ENCODE measurements around the gene FANCG.
A peak's percentile ranks its signal among the peaks of the same experiment; 100 is the strongest.

Gene FANCG

DNA sequence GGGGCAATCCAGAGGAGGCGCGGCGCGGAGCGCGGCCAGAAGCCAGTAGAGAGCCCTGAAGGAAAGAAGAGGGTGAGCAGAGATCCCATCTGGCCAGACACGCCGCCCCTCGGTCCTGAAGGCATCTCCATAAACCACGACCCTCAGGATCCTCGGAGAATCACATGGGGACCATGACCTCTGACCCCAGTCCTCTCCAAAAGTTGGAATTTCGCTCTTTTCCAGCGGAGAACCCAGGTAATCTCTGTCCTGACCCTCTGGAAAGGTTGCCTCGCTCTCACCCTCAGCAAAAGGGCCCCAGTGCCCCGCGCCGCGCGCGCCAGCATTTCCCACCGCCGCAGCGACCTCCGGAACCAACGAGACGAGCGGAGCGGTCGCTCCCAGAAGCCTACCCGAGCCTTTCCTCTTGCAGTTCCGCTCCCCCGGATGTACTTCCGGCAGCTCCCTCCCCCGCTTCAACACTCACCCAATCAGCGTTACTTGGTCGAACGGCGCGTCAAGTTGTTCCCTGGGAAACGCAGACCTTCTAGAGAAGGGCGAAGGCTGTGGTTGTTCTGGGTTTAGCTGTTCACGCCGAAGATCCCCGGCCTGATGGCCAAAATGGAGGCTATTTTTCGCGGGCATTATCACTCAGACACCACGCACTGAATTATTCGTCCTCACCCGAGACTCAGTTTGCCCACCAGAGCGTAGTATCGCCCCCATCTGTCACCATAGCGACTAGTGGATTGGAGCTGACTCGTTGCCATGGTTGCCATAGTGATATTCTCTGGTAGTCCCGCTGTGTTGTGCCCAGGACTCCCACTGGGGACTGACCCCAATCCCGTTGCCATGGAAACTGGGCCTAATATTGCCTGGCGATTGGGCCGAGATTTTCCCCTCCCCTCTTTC is 23.3 kb upstream of the FANCG start, which contains the start of gene STOML2:
Gene STOML2 (minus strand): TSS at position 363 of the 891 bp plus-strand sequence. CDS start 37 bp downstream, at position 326.
- peak; percentile 92 to 94 for DNase-seq

DNA sequence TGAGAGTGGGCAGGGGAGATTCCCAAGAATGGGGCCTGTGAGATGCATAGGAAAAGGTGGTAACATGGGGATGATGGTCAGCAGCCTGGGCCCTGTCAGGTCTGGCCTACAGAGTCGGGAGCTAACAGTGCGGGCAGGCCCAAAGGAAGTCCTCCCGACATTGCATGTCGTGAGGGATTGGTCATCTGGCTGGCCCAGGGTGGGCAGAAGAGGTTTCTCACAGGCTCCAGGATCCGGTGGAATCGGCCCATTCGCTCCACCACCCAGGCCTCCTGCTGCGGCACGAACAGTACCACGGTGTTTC is 22.7 kb upstream of the FANCG start:
- DNase-seq: no peak

DNA sequence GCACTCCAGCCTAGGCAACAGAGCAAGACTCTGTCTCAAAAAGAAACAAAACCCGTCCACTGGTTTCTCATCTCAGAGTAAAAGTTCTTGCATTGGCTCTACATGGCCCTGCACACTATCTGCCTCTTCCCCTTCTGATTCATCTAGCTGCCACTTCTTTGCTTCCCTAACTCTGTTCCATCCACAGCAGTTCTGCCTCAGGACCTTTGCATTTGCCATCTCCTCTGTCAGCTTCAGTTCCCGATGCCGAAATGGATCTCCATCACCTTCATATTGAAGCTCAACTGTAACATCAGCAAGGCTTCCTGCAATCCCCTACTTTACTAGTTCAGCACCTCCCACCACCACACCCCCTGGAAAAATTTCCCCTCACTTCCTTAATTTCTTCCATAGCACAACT is 17.8 kb upstream of the FANCG start:
- no peak for DNase-seq

DNA sequence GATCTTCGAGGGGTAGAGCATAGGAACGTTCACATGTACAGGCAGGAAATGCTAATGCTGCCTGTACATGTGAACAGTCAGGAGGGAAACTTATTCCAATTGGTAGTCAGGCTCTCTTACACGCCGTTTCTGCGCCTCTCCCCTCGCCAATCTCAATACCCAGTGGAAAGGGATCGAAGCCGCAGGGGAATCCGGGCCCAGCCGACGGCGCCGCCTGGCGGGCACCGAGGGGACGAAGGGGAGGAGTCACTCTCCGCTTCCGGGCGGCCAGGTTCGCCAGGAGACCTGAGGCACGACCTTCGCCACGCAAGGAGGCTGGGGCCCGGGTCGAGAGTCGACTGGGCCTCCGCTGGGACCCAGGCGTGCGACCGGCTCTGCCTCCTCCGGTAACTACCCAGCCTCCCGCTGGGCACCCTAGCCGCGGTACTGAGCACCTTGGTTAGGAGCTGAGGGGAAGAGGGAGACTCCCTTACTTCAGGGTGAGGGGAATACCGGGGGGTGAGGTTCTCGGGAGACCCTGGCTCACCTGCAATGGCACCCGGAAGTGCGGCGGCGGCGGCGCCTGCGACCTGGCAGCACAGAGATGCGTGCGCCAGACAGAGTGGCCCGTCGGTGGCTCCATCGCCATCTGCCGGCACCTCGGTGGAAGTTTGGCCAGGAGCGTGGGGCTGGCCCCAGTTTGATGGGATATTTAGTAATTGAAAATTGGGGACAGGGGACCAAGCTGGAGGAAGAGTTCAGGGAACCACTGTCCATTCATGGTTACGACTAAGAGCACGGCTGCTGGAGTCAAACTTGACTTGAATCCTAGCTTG is 16.5 kb upstream of the FANCG start, which contains the start of gene PIGO:
Gene PIGO (minus strand): TSS at position 557 of the 815 bp plus-strand sequence. CDS start 1,026 bp downstream, outside the sequence.
- peak; percentile 75 to 84 for DNase-seq

DNA sequence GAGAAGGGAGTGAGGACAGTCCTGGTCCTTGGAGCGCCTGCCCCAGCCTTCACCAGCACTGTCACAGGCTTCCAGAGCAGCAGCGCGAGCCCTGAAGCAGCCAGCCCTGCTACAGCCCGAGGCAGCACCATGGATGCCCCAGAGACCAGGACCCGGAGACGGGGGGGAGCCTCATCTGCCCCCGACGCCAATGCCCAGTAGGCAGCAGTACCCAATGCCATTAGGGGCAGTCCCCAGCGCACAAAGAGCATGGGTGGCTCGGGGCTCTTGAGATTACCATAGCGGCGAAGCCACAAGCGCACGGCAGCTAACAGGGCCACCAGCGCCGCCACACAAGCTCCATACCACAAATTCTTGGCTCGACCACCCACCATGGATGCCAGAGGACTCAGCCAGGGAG is 11.8 kb upstream of the FANCG start:
- DNase-seq: no peak

DNA sequence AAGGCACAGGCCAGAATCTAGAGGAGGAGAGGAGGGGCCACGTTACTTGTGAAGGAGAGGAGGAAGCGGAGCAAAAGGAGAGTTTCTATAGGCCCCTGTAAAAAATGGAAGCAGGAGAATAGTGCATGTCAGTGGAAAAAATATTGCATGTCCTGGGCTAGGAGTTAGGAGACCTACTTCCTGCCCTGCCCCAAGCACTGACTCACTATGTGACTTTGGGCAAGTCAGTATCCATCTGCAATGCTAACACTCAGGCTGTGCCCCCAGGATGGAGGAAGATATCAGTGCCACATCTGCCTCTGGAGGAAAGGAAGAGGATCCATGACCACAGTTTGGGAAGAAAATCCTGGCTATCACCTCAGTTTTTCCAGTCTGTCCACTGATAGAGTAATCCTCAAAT is 9.7 kb upstream of the FANCG start:
- no peak for DNase-seq

DNA sequence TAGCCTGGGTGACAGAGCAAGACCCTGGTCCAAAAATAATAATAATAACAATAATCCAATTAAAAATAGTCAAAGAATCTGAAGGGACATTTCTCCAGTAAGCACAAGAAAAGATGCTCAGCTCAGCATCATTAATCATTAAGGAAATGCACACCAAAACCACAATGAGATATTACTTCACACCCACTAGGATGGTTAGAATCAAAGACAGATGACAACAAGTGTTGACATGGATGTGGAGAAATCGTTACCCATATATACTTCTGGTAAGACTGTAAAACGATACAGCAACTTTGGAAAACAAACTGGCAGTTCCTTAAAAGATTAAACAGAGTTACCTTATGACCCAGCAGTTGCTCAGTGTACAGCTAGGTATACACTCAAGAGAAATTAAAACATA is 5.3 kb upstream of the FANCG start:
- DNase-seq: no peak

DNA sequence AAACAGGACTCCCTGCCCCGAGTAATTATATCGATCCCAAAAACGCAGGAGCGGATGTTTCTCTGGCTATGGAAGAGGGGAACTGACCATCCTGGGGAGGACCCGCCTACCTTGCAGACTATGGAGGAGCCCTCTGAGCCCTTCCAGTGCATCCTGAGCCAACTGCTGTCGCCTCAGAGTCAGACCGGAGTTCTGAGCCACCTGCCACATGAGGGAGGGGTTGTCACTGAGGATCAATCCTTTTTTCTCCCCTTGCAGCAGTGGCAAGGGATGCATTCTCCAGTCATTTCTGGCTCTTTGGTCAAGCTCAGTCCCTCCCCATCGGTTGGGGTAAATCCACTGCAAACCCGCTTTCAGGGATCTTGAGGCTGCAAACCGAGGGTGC is 709 bp downstream of the FANCG start:
- no peak for DNase-seq

DNA sequence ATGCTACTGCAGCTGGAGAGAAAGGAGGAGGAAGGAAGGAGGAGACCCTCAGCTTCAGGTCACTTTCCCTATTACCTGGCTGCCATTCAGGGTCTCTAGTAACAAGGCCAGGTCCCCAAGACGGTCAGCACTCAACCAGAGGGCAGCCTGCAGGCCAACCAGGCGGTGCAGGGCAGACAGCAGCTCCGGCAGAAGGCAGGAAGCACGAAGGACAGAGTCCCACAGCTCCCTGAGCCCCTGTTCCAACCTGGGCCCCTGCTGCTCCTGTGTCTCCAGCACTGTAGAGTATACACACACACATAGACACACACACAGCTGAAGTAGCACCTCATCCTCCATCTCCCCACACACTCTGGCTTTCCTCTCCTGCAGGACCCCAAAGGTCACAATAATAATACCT is 1.7 kb downstream of the FANCG start:
- no peak for DNase-seq

DNA sequence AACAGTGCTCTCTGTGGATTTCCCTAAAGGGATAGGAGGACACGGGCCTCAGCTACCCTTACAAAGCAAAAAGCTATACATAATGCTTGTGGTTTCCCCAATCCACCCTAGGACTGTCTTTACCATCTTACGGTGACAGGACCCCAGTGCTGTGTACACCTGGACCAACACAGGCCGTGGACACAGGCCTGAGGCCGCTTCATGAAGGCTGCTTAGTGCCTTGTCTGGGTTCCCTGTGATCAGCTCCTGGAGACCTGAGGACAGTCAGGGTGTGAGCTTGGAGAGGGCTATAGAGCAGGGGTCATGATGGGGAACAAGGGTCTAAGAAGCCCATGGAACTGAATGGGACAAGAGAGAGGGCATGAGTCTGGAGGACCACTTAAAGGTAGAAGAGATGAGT is 2.9 kb downstream of the FANCG start:
- DNase-seq: no peak

DNA sequence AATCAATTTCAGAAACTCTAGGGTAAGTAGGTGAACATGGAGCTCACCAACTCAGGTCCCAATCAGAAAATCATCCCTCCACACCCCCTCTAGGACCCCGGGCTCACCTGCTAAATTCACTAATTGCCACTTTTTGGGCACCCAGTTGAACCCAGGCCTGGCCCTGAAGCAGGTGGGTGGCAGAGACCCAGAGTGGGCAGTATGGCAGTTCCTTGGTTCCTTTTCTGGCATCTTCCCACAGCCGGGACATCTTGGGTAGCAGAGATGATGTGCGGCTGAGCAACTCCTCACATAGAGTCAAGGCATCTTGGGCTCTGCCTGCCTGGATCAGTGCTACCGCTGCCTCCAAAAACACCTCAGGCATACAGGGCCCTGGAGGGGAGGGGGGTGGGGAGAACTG is 4.4 kb downstream of the FANCG start:
- no peak for DNase-seq

DNA sequence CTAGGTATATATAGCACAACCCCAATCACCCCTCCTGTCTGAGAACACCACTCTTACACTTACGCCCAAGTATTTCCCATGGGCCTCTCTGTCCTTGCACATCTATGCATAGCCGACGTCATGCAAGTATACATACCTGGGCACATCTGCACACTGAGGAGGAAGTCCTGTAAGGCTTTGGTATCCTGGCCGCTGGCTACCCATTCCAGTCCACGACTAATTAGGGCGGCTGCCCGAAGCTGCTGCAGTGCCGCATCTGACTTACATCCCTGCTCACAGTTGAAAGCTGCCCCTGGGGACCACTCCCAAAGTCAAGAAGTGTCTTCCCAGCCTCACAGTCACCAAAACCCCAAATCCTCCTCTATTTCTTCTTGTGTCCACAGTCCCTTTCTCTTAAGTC is 5.0 kb downstream of the FANCG start:
- no peak for DNase-seq

DNA sequence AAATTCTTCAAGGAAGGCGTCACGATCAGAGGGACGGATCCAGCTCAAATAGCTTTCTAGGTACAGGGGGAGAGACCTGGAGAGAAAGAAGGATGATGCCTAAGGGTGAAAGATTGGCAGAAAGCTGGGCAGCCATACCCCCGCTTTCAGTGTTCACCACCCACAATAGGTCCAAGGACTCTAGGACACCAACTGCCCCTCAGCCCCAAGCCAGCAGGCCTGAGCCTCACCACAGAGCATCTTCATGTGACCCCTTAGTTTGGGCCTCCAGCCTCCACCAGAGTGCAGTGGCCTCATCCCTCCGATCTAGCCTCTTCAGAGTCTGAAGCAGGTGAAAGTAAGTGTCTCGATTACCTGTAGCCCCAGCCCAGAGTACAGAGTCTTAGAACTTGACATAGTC is 5.6 kb downstream of the FANCG start:
- DNase-seq: no peak

DNA sequence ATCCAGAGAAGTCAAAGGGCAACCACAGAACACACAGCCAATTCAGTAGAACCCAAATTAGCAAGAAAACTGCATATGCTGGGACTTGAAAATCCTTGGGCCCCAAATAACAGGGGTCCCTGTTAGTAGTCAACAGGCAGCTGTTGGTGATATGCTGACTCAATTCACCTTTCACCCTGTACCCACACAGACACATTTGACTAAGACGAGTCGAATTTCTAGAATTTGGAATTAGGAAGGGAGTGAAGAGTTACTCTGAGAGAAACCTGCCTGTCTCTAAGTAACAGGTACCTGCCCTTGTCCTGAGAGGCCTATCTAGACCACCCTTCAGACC is 6.5 kb downstream of the FANCG start:
- no peak for DNase-seq

DNA sequence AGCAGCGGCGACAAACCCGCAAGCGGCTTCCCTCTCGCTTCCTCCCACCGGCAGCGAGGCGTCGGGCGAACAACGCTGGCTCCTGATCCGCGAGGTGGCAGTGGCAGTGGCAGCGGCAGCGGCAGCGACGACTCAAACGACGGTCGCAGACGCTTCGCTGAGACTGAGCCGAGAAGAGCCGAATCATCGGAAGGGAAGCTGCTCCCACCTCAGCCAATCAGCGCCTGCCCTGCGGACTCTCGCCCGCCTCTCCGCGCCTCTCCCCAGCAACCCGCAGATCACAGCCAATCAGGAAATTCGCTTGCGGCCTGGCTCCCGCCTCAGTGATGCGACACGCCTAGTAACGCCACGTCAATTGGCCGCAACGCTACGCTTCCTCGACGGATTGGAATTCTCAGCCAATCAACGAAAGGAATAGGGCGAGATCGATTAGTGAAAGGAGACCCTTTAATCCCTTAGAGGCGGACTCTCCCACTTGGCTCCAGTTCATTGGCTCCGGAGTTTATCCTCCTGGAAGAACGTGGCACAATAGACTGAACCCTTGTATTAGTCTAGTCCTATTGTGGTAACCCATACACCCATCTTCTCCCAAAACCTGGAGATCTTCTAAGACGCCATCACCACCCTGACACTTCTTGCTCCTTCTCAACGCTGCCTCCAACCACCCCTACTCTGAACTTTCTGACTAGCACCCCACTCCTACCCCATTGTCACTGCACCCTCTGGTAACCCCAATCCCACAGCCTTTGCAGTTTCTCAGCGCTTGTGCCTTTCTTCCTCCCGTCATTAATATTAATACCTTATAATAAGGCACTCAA is 7.1 kb downstream of the FANCG start, which contains the start of gene VCP:
Gene VCP (minus strand): TSS at position 165 of the 818 bp plus-strand sequence. CDS start 272 bp downstream, outside the sequence.
- DNase-seq: peak; percentile 99

DNA sequence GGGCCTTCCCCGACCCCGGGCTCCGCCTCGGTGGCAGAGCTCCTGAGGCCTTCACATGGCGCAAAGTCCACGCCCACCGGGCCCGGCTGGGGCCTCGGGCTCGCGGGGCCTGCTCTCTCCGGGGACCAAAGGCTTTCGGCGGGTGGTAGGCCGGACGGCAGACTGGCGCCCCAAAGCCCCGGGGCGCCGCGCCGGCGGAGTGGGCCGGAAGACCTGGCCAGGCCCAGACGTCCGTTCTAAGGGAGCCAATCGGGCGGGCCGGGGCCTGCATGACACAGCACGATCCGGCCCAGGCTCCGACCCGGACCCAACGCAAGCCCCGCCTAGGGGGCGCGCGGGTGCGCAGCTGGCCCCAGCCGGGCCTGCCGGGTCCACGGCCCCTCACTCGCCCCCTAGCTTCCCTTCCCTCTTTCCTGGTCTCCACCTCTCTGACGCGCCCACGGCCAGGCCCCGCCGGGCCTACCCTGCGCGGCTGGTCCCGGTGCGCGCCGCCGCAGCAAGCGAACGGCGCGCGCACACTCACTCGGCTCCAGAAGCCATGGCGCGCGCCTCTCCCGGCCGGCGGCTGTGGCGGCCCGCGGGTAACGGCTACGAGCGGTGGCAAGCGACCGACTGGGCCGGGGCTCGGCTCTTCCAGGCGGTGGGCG is 7.8 kb downstream of the FANCG start:
- peak; percentile 72 to 84 for DNase-seq

DNA sequence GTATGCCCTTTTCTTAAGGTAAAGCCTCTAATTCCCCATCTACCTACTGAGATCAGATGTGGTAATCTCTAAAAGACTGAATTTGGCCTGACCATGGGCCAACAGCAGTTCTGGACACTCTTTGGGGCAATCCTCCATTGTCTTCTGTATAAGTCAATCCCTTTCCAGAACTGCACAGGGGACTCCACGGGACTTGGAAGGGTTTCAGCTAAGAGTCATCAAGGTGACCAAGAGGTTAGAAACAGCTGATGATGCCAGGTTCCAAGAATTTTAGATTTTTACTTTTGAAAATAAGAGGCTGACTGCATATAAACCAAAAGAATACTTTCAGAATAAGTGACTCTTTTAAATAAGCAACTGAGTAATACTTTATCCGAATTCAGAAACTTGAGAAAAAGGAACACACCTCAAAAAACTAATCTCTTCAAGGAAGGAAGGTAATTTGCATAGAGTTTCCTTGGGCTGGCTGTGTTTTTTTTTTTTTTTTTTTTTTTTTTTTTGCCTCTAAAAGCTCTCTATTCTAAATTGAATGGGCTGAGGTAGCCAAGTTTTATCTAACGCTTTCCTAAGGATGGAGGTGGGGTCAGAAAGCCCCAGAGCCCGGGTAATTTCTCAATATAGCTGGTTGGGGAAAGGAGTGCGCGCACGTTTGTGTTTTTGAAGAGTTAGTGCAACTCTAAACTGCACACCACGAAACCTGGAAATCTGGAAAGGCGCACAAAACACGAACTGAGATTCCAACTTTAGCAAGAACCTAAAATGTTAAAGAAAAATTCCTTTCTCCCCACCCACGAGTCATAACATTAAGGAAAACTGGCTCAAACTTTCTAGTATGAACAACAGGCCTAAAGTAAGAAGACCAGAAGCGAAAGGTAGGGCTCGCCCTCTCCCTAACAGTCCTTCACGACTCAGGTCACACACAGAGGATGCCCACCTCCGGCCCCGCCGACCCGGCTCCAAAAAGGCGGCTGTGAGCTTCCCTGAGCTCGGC is 8.6 kb downstream of the FANCG start:
- DNase-seq: no peak

DNA sequence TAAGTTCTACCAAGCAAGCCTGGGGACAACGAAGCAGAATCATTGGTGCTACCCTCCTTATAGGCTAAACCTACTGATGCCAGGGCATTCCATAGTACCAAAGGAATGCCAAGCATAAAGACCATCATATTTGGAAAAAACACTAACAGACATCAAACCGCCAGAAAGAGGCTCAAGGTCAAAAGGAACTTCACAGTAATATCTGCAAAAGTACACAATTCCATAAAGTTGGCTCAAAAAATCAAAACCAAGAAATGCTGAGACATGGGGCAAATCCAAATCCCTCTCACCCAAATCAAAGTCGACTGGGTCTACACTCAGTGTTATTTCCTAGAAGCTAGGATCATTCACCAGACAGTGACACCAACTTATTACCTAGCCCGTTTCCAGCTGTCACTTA is 10.7 kb downstream of the FANCG start:
- DNase-seq: no peak

DNA sequence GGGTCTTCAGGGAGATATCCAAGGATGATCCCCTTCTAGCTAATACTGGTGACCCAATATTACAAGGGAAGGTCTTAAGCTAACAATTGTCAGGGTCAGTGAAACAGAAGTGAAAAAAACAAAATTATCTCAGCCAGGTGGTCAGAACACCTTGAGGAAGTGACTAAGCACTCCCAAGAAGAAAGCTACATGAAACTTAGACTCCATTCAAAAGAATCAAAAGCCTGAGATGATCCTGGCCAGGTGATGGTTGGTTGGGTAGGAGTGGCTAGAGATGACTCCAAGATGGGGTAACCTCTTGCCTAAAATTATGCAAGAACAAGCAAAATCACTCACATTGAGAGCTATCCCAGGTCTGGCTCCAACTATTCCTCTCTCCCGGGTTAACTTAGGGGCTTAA is 12.7 kb downstream of the FANCG start:
- DNase-seq: no peak

DNA sequence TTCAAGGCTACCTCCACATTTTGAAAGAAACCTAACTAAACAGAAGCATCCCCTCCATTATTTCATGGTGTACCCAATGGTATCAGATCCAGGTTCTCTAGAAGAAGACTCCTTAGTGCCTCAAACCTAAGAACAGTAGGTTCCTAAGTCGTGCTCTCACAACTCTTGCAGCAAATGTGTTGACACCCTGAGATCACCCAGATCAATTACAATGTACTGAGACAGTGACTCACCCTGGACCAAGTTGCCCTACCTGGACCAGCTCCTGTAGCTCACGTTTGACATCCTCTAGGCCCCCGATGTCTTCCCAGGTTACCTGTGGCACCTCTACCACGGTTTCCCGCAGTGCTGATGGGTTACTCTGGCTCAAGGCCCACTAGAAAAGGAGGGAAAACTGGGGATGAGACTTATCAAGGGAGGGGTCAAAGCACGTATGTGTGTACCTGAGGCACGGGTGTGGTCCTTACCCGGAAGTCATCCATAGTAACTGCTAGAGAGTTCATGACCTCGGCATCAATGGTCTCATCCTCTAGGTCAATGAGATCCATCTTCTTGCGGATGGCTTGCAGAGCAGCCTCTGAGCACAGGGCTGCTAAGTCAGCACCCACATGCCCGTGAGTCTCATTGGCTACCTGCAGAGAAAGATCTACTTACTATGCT is 19.1 kb downstream of the FANCG start:
- no peak for DNase-seq

DNA sequence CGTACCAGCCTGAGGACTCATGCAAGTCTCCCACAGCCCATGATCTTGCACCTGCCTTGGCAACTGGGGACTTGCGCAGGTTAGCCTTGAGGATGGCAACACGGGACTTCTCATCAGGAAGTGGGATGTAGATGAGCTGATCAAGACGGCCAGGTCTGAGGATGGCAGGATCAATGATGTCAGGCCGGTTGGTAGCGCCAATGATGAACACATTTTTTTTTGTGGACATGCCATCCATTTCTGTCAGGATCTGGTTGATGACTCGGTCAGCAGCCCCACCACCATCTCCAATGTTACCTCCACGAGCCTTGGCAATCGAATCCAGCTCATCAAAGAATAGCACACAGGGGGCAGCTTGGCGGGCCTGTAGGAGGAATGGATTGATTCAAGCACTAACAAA is 20.3 kb downstream of the FANCG start:
- no peak for DNase-seq
